Ishikawa (cell line): ENCODE measurements around the gene PCDHB4.
A peak's percentile ranks its signal among the peaks of the same experiment; 100 is the strongest.

Experiments
- EP300 ChIP-seq: IDR thresholded peaks from 2 replicates; pipeline ENCODE4 v1.6.1; 2012; ENCODE audit warnings: borderline replicate concordance
- MAX ChIP-seq: IDR thresholded peaks from 2 replicates; pipeline ENCODE4 v1.6.1; 2012
- RAD21 ChIP-seq: IDR thresholded peaks from 2 replicates; pipeline ENCODE4 v1.6.1; 2012; ENCODE audit warnings: low read depth
- TCF12 ChIP-seq: IDR thresholded peaks from 2 replicates; pipeline ENCODE4 v1.6.1; 2012; ENCODE audit warnings: low read depth
- TF ChIP-seq, protein P1 (sequence below): IDR thresholded peaks from 2 replicates; pipeline ENCODE4 v1.6.1; 2012; ENCODE audit warnings: low read depth, mild to moderate bottlenecking

- TF ChIP-seq MAX (no peak), TCF12 (no peak), EP300 (no peak), RAD21 (peak; percentile 25; the same call in 1 of the 2 replicates)
- TF ChIP-seq, protein P1, sequence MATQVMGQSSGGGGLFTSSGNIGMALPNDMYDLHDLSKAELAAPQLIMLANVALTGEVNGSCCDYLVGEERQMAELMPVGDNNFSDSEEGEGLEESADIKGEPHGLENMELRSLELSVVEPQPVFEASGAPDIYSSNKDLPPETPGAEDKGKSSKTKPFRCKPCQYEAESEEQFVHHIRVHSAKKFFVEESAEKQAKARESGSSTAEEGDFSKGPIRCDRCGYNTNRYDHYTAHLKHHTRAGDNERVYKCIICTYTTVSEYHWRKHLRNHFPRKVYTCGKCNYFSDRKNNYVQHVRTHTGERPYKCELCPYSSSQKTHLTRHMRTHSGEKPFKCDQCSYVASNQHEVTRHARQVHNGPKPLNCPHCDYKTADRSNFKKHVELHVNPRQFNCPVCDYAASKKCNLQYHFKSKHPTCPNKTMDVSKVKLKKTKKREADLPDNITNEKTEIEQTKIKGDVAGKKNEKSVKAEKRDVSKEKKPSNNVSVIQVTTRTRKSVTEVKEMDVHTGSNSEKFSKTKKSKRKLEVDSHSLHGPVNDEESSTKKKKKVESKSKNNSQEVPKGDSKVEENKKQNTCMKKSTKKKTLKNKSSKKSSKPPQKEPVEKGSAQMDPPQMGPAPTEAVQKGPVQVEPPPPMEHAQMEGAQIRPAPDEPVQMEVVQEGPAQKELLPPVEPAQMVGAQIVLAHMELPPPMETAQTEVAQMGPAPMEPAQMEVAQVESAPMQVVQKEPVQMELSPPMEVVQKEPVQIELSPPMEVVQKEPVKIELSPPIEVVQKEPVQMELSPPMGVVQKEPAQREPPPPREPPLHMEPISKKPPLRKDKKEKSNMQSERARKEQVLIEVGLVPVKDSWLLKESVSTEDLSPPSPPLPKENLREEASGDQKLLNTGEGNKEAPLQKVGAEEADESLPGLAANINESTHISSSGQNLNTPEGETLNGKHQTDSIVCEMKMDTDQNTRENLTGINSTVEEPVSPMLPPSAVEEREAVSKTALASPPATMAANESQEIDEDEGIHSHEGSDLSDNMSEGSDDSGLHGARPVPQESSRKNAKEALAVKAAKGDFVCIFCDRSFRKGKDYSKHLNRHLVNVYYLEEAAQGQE = no peak
Measured at GRCh38 chr5:141135030-141135717, 13.6 kb downstream of the PCDHB4 start, which contains the start of gene PCDHB5.
